HepG2 (cell line): Measurements from ENCODE around the gene PSMD4. TPM values are rescaled to one million over a fixed set of nuclear protein-coding genes. Genes with fewer than 3 reads are reported as not detected.
A peak's percentile ranks its signal among the peaks of the same experiment; 100 is the strongest.

Experiments
- CENPBD1 ChIP-seq: sonication (generic); formaldehyde crosslinking; IDR thresholded peaks from 2 replicates; pipeline ENCODE4 v1.8.0; 2022; ENCODE audit warnings: missing genetic modification reagents, low read depth, mild to moderate bottlenecking, borderline replicate concordance
- FOXM1 ChIP-seq: sonication (generic); formaldehyde crosslinking; IDR thresholded peaks from 2 replicates; pipeline ENCODE4 v1.5.0; 2020; ENCODE audit warnings: missing genetic modification reagents
- GZF1 ChIP-seq: sonication (generic); formaldehyde crosslinking; IDR thresholded peaks from 2 replicates; pipeline ENCODE4 v1.5.1; 2020; ENCODE audit warnings: mild to moderate bottlenecking, missing genetic modification reagents
- JDP2 ChIP-seq: sonication (generic); formaldehyde crosslinking; IDR thresholded peaks from 2 replicates; pipeline ENCODE4 v1.8.1; 2022; ENCODE audit warnings: missing genetic modification reagents, borderline replicate concordance
- JUN ChIP-seq: sonication (generic); formaldehyde crosslinking; IDR thresholded peaks from 2 replicates; pipeline ENCODE4 v1.4.0; 2020; ENCODE audit warnings: mild to moderate bottlenecking, missing genetic modification reagents
- MEIS2 ChIP-seq: sonication (generic); formaldehyde crosslinking; IDR thresholded peaks from 2 replicates; pipeline ENCODE4 v1.9.0; 2021; ENCODE audit warnings: mild to moderate bottlenecking, missing genetic modification reagents
- NBN ChIP-seq: fragments of 450-650 bp; conservative IDR thresholded peaks from 2 replicates; pipeline ENCODE4 v1.6.1; 2017
- NCOA2 ChIP-seq: sonication (generic); formaldehyde crosslinking; IDR thresholded peaks from 2 replicates; pipeline ENCODE4 v1.8.0; 2022; ENCODE audit warnings: inconsistent platforms
- NRL ChIP-seq: sonication (generic); formaldehyde crosslinking; IDR thresholded peaks from 2 replicates; pipeline ENCODE4 v1.5.0; 2020; ENCODE audit warnings: missing genetic modification reagents, mild to moderate bottlenecking, moderate library complexity, borderline replicate concordance
- RAD21 ChIP-seq: fragments of 450-650 bp; formaldehyde crosslinking; IDR thresholded peaks from 2 replicates; pipeline ENCODE4 v1.5.0; 2020; ENCODE audit warnings: mild to moderate bottlenecking
- RFX1 ChIP-seq: fragments of 450-650 bp; IDR thresholded peaks from 2 replicates; pipeline ENCODE4 v1.6.1; 2017
- SIX4 ChIP-seq: sonication (generic); formaldehyde crosslinking; IDR thresholded peaks from 2 replicates; pipeline ENCODE4 v1.4.0; 2020; ENCODE audit warnings: missing genetic modification reagents
- TFAP4 ChIP-seq: sonication (generic); IDR thresholded peaks from 2 replicates; pipeline ENCODE4 v1.6.1; 2016; ENCODE audit warnings: low read depth, borderline replicate concordance
- ZBTB2 ChIP-seq: sonication (generic); formaldehyde crosslinking; IDR thresholded peaks from 2 replicates; pipeline ENCODE4 v1.8.0; 2022; ENCODE audit warnings: low read depth, missing genetic modification reagents
- ZBTB39 ChIP-seq: sonication (generic); formaldehyde crosslinking; IDR thresholded peaks from 2 replicates; pipeline ENCODE4 v1.5.0; 2020; ENCODE audit warnings: missing genetic modification reagents
- ZC3H4 ChIP-seq: sonication (generic); formaldehyde crosslinking; IDR thresholded peaks from 2 replicates; pipeline ENCODE4 v1.4.0; 2020; ENCODE audit warnings: missing genetic modification reagents, borderline replicate concordance
- ZNF792 ChIP-seq: IDR thresholded peaks from 2 replicates; pipeline ENCODE4 v1.6.1; 2016
- polyA plus RNA-seq, 8 experiments: library from polyadenylated mRNA; depleted of rRNA in 3 of 8; stranded (reverse) in 7 of 8; unstranded in 1 of 8; fragments of >200 nt; fragmentation: Illumina TruSeq in 4 of 8; extraction: Trizol in 4 of 8; gene quantifications; 2 replicates each; pipeline versions ENCODE4 v1.2.1 to v1.2.3, GENCODE V29; 2011 to 2016; ENCODE audit warnings: low read depth in 4 of 8, missing spikeins in 1 of 8, mixed read lengths in 1 of 8; ENCODE audit not compliant: insufficient read depth in 1 of 8
- total RNA-seq, 5 experiments: library from RNA; depleted of rRNA; stranded (reverse); fragments of >200 nt; fragmentation: Illumina TruSeq; extraction: Trizol; gene quantifications; 2 replicates each; pipeline ENCODE4 v1.2.3, GENCODE V29; 2016; ENCODE audit warnings: low read depth in 1 of 5
- TF ChIP-seq, protein P1 (sequence below): sonication (generic); formaldehyde crosslinking; IDR thresholded peaks from 2 replicates; pipeline ENCODE4 v1.4.0; 2020; ENCODE audit warnings: mild to moderate bottlenecking, missing genetic modification reagents, borderline replicate concordance
- TF ChIP-seq, protein P2 (sequence below): sonication (generic); formaldehyde crosslinking; IDR thresholded peaks from 2 replicates; pipeline ENCODE4 v1.4.0; 2020; ENCODE audit warnings: missing genetic modification reagents

The PSMD4 gene
- total and polyA plus RNA-seq, 2 of the 13 experiments (the other 11 are each of a cell fraction or from before 2014, with no cell fraction given): 194 to 243 TPM

DNA sequence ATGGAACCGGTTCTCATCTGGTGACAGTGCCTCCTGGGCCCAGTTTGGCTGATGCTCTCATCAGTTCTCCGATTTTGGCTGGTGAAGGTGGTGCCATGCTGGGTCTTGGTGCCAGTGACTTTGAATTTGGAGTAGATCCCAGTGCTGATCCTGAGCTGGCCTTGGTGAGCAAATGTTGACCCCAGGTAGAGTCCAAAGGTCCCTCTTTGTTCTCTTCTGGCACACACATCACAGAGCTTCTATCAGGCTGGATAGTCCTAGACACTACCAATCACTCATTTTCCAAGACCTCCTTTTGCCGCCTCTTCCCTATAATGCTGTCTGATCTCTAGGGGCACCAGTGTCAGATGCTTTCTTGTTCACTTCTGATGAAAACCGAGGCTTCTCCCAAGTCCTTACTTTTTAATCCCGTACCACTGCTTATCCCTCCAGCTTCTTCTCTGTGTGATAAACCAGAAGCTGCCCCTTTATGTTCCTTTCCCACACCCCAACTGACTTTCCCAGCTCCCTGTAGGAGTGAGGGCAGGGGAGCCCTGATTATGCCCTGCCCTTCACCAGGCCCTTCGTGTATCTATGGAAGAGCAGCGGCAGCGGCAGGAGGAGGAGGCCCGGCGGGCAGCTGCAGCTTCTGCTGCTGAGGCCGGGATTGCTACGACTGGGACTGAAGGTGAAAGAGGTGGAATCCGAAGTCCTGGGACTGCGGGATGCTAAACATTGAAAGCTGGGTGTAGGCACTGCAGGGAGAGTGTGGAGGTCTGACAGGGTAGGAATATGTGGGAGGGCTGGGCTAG, 11.1 kb downstream of the PSMD4 start (continued):
- TF ChIP-seq, protein P1, sequence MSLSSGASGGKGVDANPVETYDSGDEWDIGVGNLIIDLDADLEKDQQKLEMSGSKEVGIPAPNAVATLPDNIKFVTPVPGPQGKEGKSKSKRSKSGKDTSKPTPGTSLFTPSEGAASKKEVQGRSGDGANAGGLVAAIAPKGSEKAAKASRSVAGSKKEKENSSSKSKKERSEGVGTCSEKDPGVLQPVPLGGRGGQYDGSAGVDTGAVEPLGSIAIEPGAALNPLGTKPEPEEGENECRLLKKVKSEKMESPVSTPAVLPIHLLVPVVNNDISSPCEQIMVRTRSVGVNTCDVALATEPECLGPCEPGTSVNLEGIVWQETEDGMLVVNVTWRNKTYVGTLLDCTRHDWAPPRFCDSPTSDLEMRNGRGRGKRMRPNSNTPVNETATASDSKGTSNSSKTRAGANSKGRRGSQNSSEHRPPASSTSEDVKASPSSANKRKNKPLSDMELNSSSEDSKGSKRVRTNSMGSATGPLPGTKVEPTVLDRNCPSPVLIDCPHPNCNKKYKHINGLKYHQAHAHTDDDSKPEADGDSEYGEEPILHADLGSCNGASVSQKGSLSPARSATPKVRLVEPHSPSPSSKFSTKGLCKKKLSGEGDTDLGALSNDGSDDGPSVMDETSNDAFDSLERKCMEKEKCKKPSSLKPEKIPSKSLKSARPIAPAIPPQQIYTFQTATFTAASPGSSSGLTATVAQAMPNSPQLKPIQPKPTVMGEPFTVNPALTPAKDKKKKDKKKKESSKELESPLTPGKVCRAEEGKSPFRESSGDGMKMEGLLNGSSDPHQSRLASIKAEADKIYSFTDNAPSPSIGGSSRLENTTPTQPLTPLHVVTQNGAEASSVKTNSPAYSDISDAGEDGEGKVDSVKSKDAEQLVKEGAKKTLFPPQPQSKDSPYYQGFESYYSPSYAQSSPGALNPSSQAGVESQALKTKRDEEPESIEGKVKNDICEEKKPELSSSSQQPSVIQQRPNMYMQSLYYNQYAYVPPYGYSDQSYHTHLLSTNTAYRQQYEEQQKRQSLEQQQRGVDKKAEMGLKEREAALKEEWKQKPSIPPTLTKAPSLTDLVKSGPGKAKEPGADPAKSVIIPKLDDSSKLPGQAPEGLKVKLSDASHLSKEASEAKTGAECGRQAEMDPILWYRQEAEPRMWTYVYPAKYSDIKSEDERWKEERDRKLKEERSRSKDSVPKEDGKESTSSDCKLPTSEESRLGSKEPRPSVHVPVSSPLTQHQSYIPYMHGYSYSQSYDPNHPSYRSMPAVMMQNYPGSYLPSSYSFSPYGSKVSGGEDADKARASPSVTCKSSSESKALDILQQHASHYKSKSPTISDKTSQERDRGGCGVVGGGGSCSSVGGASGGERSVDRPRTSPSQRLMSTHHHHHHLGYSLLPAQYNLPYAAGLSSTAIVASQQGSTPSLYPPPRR (CRISPR knock-in tag): peak; percentile 19; the same call in 1 of the 2 replicates
- TF ChIP-seq JDP2 (CRISPR knock-in tag) (no peak), RAD21 (CRISPR knock-in tag) (no peak), ZC3H4 (CRISPR knock-in tag) (no peak), TFAP4 (no peak), FOXM1 (CRISPR knock-in tag) (no peak), NBN (no peak), CENPBD1 (CRISPR knock-in tag) (no peak), NRL (CRISPR knock-in tag) (no peak), NCOA2 (CRISPR knock-in tag) (0 out of 2 replicates have a peak, but pooled peaks have one; percentile 27), ZBTB39 (CRISPR knock-in tag) (no peak), RFX1 (no peak), SIX4 (CRISPR knock-in tag) (no peak), ZNF792 (0 out of 2 replicates have a peak, but pooled peaks have one; percentile 28), JUN (CRISPR knock-in tag) (0 out of 2 replicates have a peak, but pooled peaks have one; percentile 19), MEIS2 (CRISPR knock-in tag) (0 out of 2 replicates have a peak, but pooled peaks have one; percentile 41), ZBTB2 (CRISPR knock-in tag) (no peak), GZF1 (no peak)
- TF ChIP-seq, protein P2, sequence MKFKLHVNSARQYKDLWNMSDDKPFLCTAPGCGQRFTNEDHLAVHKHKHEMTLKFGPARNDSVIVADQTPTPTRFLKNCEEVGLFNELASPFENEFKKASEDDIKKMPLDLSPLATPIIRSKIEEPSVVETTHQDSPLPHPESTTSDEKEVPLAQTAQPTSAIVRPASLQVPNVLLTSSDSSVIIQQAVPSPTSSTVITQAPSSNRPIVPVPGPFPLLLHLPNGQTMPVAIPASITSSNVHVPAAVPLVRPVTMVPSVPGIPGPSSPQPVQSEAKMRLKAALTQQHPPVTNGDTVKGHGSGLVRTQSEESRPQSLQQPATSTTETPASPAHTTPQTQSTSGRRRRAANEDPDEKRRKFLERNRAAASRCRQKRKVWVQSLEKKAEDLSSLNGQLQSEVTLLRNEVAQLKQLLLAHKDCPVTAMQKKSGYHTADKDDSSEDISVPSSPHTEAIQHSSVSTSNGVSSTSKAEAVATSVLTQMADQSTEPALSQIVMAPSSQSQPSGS: no peak
